Measurements from ENCODE around the gene ICE2. TPM values are rescaled to one million over a fixed set of nuclear protein-coding genes. Genes with fewer than 3 reads are reported as not detected.

The ICE2 gene
- total and polyA plus RNA-seq, 2 experiments from 2014 or later, result 64.2 to 64.3 TPM

DNA sequence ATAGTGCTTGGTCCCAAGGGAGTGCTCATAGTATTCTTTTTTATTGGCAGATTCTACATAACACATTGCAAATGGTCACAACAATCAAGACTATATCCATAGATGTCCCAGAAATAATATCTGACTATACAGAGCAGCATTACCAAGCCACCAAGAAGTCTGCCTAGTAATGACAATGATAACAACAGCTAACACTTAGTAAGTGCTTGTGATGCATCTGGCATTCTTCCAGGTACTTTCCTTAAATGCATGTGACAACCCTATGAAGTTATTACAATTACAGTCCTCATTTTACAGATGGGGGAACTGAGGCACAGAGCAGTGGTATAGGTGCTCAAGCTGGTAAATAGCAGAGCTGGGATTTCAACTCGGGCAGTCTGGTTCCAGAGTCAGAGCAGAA, 49.6 kb upstream of the ICE2 start:
- H3K4me3 ChIP-seq, result no peak overlapping the region
- no peaks in the 10 kb centered on the region for H3K27me3 ChIP-seq (ENCODE audit: insufficient read depth)
- H4K20me1 ChIP-seq (replicated peaks; ENCODE audit: insufficient read depth), result no peaks in the 10 kb centered on the region
- H3K4me2 ChIP-seq, result no peak overlapping the region
- DNase-seq (ENCODE audit: low spot score) (no peak), ATAC-seq (no peak)
- no peaks in the 10 kb centered on the region for H3K79me2 ChIP-seq (replicated peaks; ENCODE audit: insufficient read depth)
- H3K9me3 Mint-ChIP-seq, result no peaks in the 10 kb centered on the region
- no peaks in the 10 kb centered on the region; the same call in 2 of the 3 replicates for H3K4me1 Mint-ChIP-seq
- H3K27ac ChIP-seq (ENCODE audit: low read depth), result no peak overlapping the region
- H3K9me2 ChIP-seq (ENCODE audit: insufficient read depth), result no peaks in the 10 kb centered on the region
- no peak for TF ChIP-seq EZH2phosphoT487 (IDR thresholded peaks at IDR 0.05; ENCODE audit: unreplicated experiment)
- TF ChIP-seq, protein P1, sequence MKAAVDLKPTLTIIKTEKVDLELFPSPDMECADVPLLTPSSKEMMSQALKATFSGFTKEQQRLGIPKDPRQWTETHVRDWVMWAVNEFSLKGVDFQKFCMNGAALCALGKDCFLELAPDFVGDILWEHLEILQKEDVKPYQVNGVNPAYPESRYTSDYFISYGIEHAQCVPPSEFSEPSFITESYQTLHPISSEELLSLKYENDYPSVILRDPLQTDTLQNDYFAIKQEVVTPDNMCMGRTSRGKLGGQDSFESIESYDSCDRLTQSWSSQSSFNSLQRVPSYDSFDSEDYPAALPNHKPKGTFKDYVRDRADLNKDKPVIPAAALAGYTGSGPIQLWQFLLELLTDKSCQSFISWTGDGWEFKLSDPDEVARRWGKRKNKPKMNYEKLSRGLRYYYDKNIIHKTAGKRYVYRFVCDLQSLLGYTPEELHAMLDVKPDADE (IDR thresholded peaks at IDR 0.05), result no peak
- TF ChIP-seq, protein P2, sequence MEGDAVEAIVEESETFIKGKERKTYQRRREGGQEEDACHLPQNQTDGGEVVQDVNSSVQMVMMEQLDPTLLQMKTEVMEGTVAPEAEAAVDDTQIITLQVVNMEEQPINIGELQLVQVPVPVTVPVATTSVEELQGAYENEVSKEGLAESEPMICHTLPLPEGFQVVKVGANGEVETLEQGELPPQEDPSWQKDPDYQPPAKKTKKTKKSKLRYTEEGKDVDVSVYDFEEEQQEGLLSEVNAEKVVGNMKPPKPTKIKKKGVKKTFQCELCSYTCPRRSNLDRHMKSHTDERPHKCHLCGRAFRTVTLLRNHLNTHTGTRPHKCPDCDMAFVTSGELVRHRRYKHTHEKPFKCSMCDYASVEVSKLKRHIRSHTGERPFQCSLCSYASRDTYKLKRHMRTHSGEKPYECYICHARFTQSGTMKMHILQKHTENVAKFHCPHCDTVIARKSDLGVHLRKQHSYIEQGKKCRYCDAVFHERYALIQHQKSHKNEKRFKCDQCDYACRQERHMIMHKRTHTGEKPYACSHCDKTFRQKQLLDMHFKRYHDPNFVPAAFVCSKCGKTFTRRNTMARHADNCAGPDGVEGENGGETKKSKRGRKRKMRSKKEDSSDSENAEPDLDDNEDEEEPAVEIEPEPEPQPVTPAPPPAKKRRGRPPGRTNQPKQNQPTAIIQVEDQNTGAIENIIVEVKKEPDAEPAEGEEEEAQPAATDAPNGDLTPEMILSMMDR (conservative IDR thresholded peaks at IDR 0.05; ENCODE audit: low read depth in 2 of 2), result no peak
- no peak for TF ChIP-seq EZH2 (IDR thresholded peaks at IDR 0.05; ENCODE audit: low read depth, unreplicated experiment)
- no peak for TF ChIP-seq POLR2AphosphoS5 (IDR thresholded peaks at IDR 0.05; ENCODE audit: low read depth)
- no peak for TF ChIP-seq ZNF114 (CRISPR knock-in tag; IDR thresholded peaks at IDR 0.05)
- H3K27me3 Mint-ChIP-seq (ENCODE audit: insufficient read depth, low read depth, poor library complexity), result no peaks in the 10 kb centered on the region
- no peaks in the 10 kb centered on the region for H3F3A ChIP-seq (replicated peaks; ENCODE audit: low read depth)
- H3K4me3 Mint-ChIP-seq, result no peak overlapping the region
- 0 out of 2 replicates have a peak, but pooled peaks cover 3% of the 10 kb centered on the region for H3K4me1 ChIP-seq (ENCODE audit: insufficient read depth)
- H3K27ac Mint-ChIP-seq, result no peak overlapping the region
- H3K36me3 ChIP-seq (ENCODE audit: insufficient read depth), result no peaks in the 10 kb centered on the region
- no peak overlapping the region for H2AFZ ChIP-seq
- H3K36me3 Mint-ChIP-seq (ENCODE audit: low read depth), result no peaks in the 10 kb centered on the region

DNA sequence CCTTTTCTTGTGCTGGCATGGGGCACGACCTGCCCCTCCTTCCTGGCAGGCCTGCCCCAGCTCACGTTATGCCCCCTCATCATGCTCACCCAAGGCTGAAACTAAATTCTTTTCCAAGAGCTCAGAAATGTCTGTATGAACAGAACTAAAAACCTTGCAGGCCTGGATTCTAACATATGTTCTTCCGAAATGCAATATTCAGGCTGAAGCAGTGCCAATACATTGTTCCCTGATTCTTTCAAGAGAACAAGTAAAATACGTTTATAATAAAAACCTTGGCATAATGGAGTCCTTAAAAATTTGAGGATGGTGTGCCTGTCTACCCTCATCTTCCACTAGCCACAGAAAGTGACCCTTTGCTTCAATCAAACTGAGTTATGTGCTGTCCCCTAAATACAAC, 48.5 kb upstream of the ICE2 start:
- Histone ChIP-seq H3K4me3 (no peak overlapping the region), H3K79me2 (replicated peaks; ENCODE audit: insufficient read depth) (no peaks in the 10 kb centered on the region), H2AFZ (no peak overlapping the region), H3K27me3 (ENCODE audit: insufficient read depth) (no peaks in the 10 kb centered on the region), H3K27ac (ENCODE audit: low read depth) (no peak overlapping the region), H3K9me2 (ENCODE audit: insufficient read depth) (no peaks in the 10 kb centered on the region), H3K4me1 (ENCODE audit: insufficient read depth) (0 out of 2 replicates have a peak, but pooled peaks cover 3% of the 10 kb centered on the region), H4K20me1 (replicated peaks; ENCODE audit: insufficient read depth) (no peaks in the 10 kb centered on the region), H3F3A (replicated peaks; ENCODE audit: low read depth) (no peaks in the 10 kb centered on the region), H3K4me2 (no peak overlapping the region), H3K36me3 (ENCODE audit: insufficient read depth) (no peaks in the 10 kb centered on the region)
- Mint-ChIP-seq H3K4me3 (no peak overlapping the region), H3K27me3 (ENCODE audit: insufficient read depth, low read depth, poor library complexity) (no peaks in the 10 kb centered on the region), H3K27ac (no peak overlapping the region), H3K9me3 (no peaks in the 10 kb centered on the region), H3K36me3 (ENCODE audit: low read depth) (no peaks in the 10 kb centered on the region), H3K4me1 (no peaks in the 10 kb centered on the region; the same call in 2 of the 3 replicates)
- DNase-seq (ENCODE audit: low spot score), result no peak
- no peak for ATAC-seq
- TF ChIP-seq POLR2AphosphoS5 (IDR thresholded peaks at IDR 0.05; ENCODE audit: low read depth), result no peak
- no peak for TF ChIP-seq EZH2 (IDR thresholded peaks at IDR 0.05; ENCODE audit: low read depth, unreplicated experiment)
- no peak for TF ChIP-seq NANOG (IDR thresholded peaks at IDR 0.05; ENCODE audit: borderline replicate concordance)
- TF ChIP-seq, protein P1 (IDR thresholded peaks at IDR 0.05), result no peak
- TF ChIP-seq, protein P3, sequence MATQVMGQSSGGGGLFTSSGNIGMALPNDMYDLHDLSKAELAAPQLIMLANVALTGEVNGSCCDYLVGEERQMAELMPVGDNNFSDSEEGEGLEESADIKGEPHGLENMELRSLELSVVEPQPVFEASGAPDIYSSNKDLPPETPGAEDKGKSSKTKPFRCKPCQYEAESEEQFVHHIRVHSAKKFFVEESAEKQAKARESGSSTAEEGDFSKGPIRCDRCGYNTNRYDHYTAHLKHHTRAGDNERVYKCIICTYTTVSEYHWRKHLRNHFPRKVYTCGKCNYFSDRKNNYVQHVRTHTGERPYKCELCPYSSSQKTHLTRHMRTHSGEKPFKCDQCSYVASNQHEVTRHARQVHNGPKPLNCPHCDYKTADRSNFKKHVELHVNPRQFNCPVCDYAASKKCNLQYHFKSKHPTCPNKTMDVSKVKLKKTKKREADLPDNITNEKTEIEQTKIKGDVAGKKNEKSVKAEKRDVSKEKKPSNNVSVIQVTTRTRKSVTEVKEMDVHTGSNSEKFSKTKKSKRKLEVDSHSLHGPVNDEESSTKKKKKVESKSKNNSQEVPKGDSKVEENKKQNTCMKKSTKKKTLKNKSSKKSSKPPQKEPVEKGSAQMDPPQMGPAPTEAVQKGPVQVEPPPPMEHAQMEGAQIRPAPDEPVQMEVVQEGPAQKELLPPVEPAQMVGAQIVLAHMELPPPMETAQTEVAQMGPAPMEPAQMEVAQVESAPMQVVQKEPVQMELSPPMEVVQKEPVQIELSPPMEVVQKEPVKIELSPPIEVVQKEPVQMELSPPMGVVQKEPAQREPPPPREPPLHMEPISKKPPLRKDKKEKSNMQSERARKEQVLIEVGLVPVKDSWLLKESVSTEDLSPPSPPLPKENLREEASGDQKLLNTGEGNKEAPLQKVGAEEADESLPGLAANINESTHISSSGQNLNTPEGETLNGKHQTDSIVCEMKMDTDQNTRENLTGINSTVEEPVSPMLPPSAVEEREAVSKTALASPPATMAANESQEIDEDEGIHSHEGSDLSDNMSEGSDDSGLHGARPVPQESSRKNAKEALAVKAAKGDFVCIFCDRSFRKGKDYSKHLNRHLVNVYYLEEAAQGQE (IDR thresholded peaks at IDR 0.05; ENCODE audit: unreplicated experiment), result no peak
- no peak for TF ChIP-seq CREB1 (CRISPR knock-in tag; IDR thresholded peaks at IDR 0.05; ENCODE audit: low read depth)
- TF ChIP-seq EZH2phosphoT487 (IDR thresholded peaks at IDR 0.05; ENCODE audit: unreplicated experiment), result no peak
- TF ChIP-seq, protein P2 (conservative IDR thresholded peaks at IDR 0.05; ENCODE audit: low read depth in 2 of 2), result no peak
- no peak for TF ChIP-seq JUNB (IDR thresholded peaks at IDR 0.05; ENCODE audit: unreplicated experiment)
- TF ChIP-seq STAT1 (IDR thresholded peaks at IDR 0.05; ENCODE audit: unreplicated experiment), result no peak
- TF ChIP-seq ZNF114 (CRISPR knock-in tag; IDR thresholded peaks at IDR 0.05), result no peak
- no peak for TF ChIP-seq ZNF331 (CRISPR knock-in tag; IDR thresholded peaks at IDR 0.05; ENCODE audit: low read depth)

Data from GM23338 (cell line).